Large intestine (tissue), 3 donors: Measurements from ENCODE around the gene PTPRD. TPM values are rescaled to one million over a fixed set of nuclear protein-coding genes. Genes with fewer than 3 reads are reported as not detected.

ENCODE experiments used
- DNase-seq, 2 donors: peaks; one replicate each; pipeline versions ENCODE4 v3.0.0 to v3.0.0-alpha.2; 2013
- H3K27ac ChIP-seq: one replicate; pipeline ENCODE4 v1.5.1; 2013; ENCODE audit warnings: low read length
- H3K27me3 ChIP-seq: 2 replicates; pipeline ENCODE4 v1.6.1; 2013; ENCODE audit warnings: low read length; ENCODE audit not compliant: control insufficient read depth, insufficient read depth
- H3K36me3 ChIP-seq: 2 replicates; pipeline ENCODE4 v1.6.1; 2013; ENCODE audit warnings: low read length; ENCODE audit not compliant: control insufficient read depth, insufficient read depth
- H3K4me1 ChIP-seq: one replicate; pipeline ENCODE4 v1.6.1; 2013; ENCODE audit warnings: low read length; ENCODE audit not compliant: control insufficient read depth, insufficient read depth
- H3K4me3 ChIP-seq: one replicate; pipeline ENCODE4 v1.5.1; 2013; ENCODE audit warnings: low read length
- H3K9me3 ChIP-seq: one replicate; pipeline ENCODE4 v1.6.1; 2013; ENCODE audit warnings: mild to moderate bottlenecking, low read depth, low read length, moderate library complexity; ENCODE audit not compliant: control insufficient read depth
- WGBS: methylation state at CpG from one replicate; pipeline ENCODE4 v1.1.5; 2013; ENCODE audit warnings: low lambda C conversion rate; ENCODE audit not compliant: insufficient coverage; 5-methylcytosine and 5-hydroxymethylcytosine counted together
- polyA plus RNA-seq: library from polyadenylated mRNA; unstranded; fragments of 120-200 nt; gene quantifications from one replicate; pipeline ENCODE4 v1.2.1, GENCODE V29; 2013

Gene PTPRD
- polyA plus RNA-seq, 1 donor = 12.0 TPM

DNA sequence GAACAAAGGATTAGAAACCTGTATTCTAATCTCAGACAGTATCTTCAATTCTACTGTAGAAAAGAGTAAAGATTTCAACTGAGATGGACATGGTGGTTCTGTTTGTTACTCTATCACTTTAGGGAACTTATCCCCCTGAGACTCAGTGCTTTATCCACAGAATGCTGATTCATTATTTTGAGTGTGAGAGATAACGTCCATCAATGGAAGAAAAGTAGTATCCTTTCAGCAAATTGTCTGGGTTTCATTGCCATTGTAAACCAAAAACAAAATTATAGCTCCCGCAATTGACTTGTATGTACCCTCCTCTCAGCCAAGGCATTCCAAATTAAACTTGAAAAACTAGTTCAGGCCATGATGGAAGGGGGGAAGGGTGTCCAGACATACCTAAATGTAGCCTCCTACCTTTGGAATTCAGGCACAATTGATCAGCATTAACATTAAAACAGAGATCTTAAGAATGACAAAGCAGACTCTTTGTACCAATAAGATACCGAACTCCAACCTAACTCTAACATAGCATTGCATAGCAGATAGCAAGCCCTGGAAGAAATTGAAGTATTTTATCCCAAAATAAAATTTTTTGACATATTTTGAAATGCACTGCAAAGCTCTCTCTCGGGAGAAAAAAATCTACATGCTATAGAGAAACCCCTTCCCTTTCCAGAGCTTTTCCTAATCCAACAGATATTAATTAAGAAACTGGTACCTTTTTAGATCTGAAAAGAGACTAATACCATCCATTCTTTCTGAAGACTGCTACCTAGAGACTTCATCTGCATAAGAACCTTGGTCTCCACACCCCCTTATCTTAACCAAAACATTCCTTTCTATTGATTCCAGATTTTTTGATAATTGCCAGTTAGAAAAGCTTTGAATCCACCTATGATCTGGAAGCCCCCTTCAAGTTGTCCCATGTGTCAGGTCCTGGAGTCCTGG lies 1055.7 kb downstream of the PTPRD start:
- H3K4me1 ChIP-seq = no peaks in the 10 kb centered on the region
- no peaks in the 10 kb centered on the region for H3K36me3 ChIP-seq
- H3K9me3 ChIP-seq = no peaks in the 10 kb centered on the region
- DNase-seq = no peak
- H3K4me3 ChIP-seq = no peak overlapping the region
- WGBS = 60% methylated on average over 1 of the region's 4 CpGs
- no peak overlapping the region for H3K27ac ChIP-seq
- no peaks in the 10 kb centered on the region for H3K27me3 ChIP-seq

DNA sequence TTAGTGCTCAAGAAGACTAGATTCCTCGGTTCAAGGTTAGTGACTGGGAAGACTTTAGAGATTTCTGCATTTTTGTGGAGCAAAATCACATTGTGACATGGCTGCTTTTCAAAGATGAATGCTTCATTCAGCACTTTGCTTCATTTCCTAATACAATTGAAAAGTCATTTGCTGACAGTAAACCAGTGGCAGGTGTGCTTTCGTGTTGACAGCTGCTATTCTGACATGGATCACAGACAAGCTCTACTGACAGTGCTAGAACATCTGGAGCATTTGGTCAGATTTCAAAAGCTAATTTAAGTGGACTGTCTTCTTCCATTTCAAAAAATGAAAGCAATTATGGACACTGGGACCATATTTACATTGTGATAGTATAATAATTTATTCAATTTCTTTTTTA lies 1060.1 kb downstream of the PTPRD start:
- H3K27ac ChIP-seq = no peak overlapping the region
- no peaks in the 10 kb centered on the region for H3K36me3 ChIP-seq
- no peaks in the 10 kb centered on the region for H3K27me3 ChIP-seq
- no peak overlapping the region for H3K4me3 ChIP-seq
- no peaks in the 10 kb centered on the region for H3K4me1 ChIP-seq
- no peak for DNase-seq
- WGBS = no CpG with 5 or more reads among the region's 2 CpGs
- H3K9me3 ChIP-seq = no peaks in the 10 kb centered on the region

DNA sequence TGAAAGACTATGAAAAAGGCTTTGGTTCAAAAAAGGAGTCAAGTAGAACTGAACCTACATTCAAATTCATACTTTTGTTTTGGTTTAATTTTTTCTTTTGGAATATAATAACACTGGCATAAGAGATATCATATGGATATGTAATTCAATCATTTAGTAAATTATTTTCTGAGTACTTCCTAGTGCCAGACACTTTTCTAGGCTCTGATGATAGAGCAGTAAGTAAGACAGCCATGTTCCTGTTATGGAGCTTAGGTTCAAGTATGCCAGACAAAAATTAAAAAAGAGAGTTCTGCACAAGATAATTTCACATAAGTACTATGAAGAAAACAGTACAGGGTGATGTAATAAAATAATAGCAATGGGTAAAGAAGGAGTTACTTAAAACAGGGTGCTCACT lies 1074.0 kb downstream of the PTPRD start:
- H3K9me3 ChIP-seq = no peaks in the 10 kb centered on the region
- no peaks in the 10 kb centered on the region for H3K36me3 ChIP-seq
- H3K4me3 ChIP-seq = no peak overlapping the region
- H3K4me1 ChIP-seq = no peaks in the 10 kb centered on the region
- no peak for DNase-seq
- H3K27me3 ChIP-seq = no peaks in the 10 kb centered on the region
- no peak overlapping the region for H3K27ac ChIP-seq

DNA sequence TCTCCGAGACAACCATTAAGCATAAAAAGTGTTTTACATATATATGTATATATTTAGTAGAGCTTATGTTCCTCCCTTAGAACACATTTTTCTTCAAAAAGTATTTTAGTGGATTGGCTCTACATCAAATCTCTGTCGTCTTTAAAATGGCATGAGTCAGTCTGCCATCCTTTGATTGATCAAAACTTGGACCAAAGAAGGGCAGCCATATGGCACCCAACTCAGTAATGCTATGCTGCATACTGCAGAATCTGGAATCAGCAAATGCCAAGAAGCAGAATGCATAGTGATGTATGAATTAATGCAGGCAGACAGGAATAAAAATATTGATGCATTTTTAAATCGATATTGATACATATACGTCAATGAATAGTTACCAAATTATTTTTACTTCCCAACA lies 1074.4 kb downstream of the PTPRD start:
- WGBS = 92% methylated on average over 2 of the region's 4 CpGs
- no peak overlapping the region for H3K4me3 ChIP-seq
- no peaks in the 10 kb centered on the region for H3K36me3 ChIP-seq
- no peaks in the 10 kb centered on the region for H3K9me3 ChIP-seq
- H3K27ac ChIP-seq = no peak overlapping the region
- H3K4me1 ChIP-seq = no peaks in the 10 kb centered on the region
- no peak for DNase-seq
- no peaks in the 10 kb centered on the region for H3K27me3 ChIP-seq

DNA sequence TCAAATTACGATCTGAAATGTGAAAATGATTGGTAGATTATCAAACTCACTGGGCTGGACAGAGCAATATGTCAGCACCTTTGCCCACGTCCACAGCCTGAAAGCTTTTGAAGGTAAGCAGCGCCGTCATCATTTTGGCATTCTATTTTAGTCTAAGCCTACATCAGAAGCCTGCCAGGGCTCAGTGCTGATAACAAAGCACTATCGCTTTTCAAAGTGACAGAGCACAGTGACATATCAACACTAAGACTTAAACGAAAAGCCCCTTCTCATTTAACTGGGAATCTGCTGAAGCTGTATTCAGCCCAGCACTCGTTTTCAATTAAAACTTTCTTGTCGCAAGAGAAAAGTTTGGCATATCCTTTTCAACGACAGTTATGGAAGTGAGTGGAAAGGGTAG lies 1076.3 kb downstream of the PTPRD start:
- no peak for DNase-seq
- Histone ChIP-seq H3K27me3 (no peaks in the 10 kb centered on the region), H3K4me3 (no peak overlapping the region), H3K36me3 (no peaks in the 10 kb centered on the region), H3K27ac (no peak overlapping the region), H3K9me3 (no peaks in the 10 kb centered on the region), H3K4me1 (no peaks in the 10 kb centered on the region)
- WGBS = 63% methylated on average over 2 of the region's 9 CpGs

DNA sequence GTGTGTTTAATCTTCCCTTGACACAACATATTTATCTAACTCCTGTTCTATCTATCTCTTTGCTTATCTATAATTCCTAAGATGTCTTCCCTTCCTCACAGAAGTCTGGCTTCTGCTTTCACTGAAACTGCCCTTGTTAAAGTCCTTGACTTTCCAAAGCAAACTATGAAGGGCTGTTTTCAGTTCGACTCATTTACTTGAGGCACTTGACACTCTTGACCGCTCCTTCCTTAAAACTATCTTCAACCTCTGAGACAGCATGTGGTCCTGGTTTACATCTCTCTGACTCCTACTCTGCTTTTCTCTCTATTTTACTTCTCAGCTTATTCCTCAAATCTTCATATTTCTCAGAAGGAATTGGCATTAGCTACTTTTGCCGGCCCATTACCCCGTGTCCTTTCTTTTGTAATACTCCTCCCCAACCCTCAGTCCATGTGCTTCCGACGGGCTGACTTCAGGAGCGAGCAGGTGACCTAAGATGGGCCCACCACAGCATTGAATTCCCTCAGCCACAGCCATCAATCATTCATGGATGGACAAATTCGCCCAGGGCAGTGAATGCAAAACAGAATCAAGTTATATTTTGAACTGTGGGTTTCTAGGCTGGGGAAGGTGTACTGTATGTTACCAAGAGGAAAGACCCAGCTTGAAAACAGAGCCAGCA lies 1089.2 kb downstream of the PTPRD start:
- Histone ChIP-seq H3K4me1 (no peaks in the 10 kb centered on the region), H3K9me3 (no peaks in the 10 kb centered on the region), H3K27me3 (no peaks in the 10 kb centered on the region), H3K4me3 (no peak overlapping the region), H3K27ac (no peak overlapping the region), H3K36me3 (no peaks in the 10 kb centered on the region)
- no peak for DNase-seq
- 63% methylated on average over 4 of the region's 8 CpGs for WGBS

DNA sequence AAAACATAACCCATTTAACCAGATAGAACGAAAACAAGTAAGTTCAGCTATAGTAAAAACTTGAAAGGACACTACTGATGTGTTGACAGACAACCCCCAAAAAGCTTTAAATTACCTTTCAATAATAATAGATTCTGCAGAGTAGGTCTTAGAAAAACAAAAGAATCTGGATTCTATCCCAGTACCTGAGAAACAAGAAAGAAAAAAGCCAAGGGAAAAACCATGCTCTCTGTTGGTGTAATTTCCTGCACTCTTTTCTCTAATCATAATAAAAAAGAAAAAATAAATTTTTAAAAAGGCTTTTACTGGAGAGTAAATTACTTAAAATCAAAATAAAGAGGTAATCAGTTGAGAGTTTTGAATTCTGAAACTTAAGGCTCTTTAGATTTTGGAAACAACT lies 1090.4 kb downstream of the PTPRD start:
- Histone ChIP-seq H3K4me3 (no peak overlapping the region), H3K9me3 (no peaks in the 10 kb centered on the region), H3K4me1 (no peaks in the 10 kb centered on the region), H3K27ac (no peak overlapping the region), H3K27me3 (no peaks in the 10 kb centered on the region), H3K36me3 (no peaks in the 10 kb centered on the region)
- 83% methylated on average over 1 of the region's 1 CpG for WGBS
- DNase-seq = no peak

DNA sequence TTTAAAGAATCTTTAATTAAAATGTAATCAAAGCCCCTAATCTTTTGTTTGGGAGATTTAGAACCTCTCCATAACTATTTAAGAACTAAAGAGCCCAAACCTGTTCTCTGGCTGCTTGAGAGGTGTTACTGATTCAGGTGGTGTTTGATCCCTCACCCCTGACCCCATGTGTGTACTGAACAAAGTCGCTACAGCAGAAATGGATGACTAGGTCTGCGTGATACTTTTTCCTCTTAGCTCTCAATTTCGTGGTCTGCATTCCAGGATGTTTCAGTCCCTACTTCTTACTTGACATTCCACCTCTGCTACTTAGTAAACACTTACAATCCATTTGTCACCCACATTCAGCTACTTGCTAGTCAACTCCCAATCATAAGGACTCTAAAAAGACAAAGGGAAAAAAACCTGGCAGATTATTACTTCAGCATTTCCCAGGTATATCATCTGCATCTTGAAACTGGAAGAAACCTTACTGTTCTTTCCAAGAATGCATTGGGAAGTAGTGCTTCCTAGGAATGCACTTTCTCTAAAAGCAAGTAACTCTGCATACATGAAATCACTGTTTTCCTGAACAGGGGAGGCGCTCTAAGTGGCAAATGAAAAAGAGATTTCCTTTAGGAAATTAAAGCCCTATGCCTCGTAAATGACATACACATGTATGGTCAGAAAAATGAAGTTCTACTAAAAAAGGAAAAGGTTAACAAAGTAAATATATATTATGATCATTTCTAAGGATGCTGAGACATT lies 1091.6 kb downstream of the PTPRD start:
- no peaks in the 10 kb centered on the region for H3K9me3 ChIP-seq
- H3K4me3 ChIP-seq = no peak overlapping the region
- H3K27ac ChIP-seq = no peak overlapping the region
- WGBS = 43% methylated on average over 2 of the region's 5 CpGs
- no peaks in the 10 kb centered on the region for H3K36me3 ChIP-seq
- no peak for DNase-seq
- H3K27me3 ChIP-seq = no peaks in the 10 kb centered on the region
- H3K4me1 ChIP-seq = no peaks in the 10 kb centered on the region

DNA sequence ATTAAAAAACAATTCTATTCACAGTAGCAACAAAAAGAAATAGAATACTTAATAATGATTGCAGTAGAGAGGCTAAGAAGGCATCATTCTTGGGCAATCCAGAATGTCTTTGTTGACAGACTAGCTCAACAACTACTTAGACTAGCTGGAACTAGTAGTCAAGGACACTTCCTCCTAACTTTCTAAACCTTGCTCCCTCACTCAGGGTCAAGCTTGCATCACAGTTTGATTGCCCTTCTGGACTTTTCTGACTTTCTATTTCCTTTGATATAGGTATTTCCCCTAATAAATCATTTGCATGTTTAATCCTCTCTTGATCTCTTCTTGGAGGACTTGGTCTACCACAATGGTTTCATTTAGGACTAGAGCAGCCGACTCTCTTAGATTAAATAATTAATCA lies 1107.9 kb downstream of the PTPRD start:
- Histone ChIP-seq H3K27ac (no peak overlapping the region), H3K9me3 (no peaks in the 10 kb centered on the region), H3K4me1 (no peaks in the 10 kb centered on the region), H3K4me3 (no peak overlapping the region), H3K27me3 (no peaks in the 10 kb centered on the region), H3K36me3 (no peaks in the 10 kb centered on the region)
- WGBS = no CpG with 5 or more reads among the region's 1 CpG
- DNase-seq = no peak

DNA sequence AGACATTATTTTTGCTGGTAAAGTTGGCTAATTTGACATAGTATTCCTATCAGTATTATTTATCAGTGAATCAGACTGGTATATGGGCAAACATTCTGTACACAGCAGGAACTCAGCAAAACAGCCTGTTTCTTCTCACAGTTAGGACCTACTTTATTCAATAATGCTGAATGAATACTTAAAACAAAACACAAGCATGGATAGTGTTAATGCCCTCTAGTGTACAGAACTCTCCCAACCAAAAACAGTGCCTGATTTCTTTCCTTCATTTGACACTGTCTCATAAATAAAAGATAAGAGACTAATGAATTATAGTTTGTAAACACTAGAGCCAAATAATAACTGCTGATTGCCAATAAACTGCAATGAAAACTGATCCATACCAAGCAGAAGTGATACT lies 1113.3 kb downstream of the PTPRD start:
- H3K27ac ChIP-seq = no peak overlapping the region
- no peak overlapping the region for H3K4me3 ChIP-seq
- no peak for DNase-seq
- no peaks in the 10 kb centered on the region for H3K4me1 ChIP-seq
- H3K27me3 ChIP-seq = no peaks in the 10 kb centered on the region
- H3K36me3 ChIP-seq = no peaks in the 10 kb centered on the region
- H3K9me3 ChIP-seq = peaks cover 5% of the 10 kb centered on the region
